LHCN-M2 (cell line): ENCODE measurements around the gene PTPRN2. TPM values are rescaled to one million over a fixed set of nuclear protein-coding genes. Genes with fewer than 3 reads are reported as not detected.

Experiments
- DNase-seq: peaks from one replicate; pipeline ENCODE4 v3.0.0-alpha.2; 2012; ENCODE audit warnings: low read depth
- total RNA-seq: library from RNA; depleted of rRNA; stranded (reverse); fragments of >200 nt; gene quantifications from 2 replicates; pipeline ENCODE4 v1.2.3, GENCODE V29; 2014

Gene PTPRN2
- total RNA-seq, 1 experiment from 2014 or later: 0.11 TPM

GRCh38 chr7:157964521-157964920 is 623.1 kb downstream of the PTPRN2 start:
- DNase-seq: no peak

GRCh38 chr7:157964016-157964415 is 623.6 kb downstream of the PTPRN2 start:
- DNase-seq: no peak

DNA sequence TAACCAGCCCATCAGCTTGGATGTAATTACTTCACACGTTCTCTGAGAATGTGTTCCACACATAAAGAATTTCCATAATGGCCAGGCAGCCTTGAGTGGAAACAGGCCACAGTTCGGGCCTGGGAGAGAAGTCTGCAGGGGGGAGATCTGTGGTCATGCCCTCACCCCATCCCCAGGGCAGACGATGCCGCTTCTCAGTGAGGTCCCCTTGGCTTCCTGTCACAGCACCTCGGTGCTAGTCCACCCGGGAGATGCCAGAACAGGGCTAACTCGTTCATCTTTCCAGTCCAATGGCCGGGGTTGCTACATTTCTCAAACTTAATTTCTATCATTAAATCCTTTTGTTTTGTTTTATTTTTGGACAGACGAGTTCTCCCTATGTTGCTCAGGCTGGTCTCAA is 624.1 kb downstream of the PTPRN2 start:
- no peak for DNase-seq

GRCh38 chr7:157962458-157963306 is 624.9 kb downstream of the PTPRN2 start:
- no peak for DNase-seq

DNA sequence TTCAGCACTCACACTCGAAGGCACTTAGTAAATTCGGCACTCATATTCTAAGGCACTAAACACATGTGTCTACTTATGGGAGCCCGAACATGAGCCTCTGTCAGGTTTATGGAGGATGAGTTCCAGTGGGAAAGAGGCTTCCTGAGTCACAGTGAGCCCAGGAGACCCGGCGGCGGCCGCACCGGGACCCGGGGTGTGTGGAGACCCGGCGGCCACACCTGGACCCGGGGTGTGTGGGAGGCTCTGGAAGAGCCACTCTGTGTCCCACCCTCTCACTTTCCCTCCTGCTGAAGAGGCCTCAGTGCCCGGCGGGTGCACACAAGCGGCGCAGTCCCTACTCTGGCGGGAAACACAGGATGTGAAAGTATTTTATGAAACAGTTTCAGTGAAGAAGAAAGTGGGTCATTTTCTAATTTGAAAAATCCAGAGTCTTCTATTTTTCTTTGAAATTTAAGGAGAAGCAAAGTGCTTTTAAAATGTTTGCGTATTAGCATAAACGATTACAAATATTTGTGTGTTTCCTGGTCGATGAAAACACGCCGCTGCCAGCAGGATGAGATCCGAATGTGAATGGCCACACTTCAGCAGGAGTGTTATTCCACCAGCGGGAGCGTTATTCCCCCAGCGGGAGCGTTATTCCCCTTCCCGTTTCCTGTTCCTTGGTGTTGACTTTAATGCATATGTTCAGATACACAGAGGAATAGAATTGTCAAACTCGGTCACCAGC is 625.7 kb downstream of the PTPRN2 start:
- DNase-seq: no peak

DNA sequence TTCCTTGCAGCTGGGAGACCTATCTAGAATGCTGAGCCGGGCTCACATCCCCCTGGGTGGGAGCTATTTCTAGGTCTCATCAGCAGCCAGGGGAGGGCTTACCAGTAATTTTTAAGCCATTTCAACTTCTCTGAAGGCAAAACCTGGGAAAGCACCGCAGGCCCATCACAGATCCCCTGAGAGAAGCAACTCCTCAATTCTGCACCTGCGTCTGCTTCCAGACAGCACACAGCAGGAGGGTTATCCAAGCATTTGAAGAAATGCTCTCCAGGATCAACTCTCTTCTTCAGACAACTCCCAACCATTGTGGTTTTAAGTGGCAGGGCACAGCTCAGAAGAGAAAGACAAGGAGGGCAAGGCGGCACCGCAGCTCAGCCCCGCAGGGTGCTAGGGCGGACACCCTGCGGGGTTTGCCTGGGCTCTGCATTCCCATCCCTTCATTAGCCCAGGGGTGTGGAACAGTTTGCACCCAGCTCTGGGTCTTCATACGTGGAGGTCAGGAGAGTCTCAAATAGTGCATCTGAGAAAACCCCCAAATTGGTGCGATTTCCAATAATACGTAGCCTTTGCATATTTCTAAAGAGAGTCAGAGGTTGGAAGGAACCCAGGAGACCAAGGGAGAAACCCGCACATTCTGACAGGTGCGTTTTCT is 632.1 kb downstream of the PTPRN2 start:
- DNase-seq: no peak

- DNase-seq: no peak
Measured at GRCh38 chr7:157954901-157955300, 632.7 kb downstream of the PTPRN2 start.

- DNase-seq: no peak
Measured at GRCh38 chr7:157952841-157953645, 634.6 kb downstream of the PTPRN2 start.

GRCh38 chr7:157952050-157952667 is 635.5 kb downstream of the PTPRN2 start:
- no peak for DNase-seq

GRCh38 chr7:157951300-157952049 is 636.1 kb downstream of the PTPRN2 start:
- DNase-seq: no peak

DNA sequence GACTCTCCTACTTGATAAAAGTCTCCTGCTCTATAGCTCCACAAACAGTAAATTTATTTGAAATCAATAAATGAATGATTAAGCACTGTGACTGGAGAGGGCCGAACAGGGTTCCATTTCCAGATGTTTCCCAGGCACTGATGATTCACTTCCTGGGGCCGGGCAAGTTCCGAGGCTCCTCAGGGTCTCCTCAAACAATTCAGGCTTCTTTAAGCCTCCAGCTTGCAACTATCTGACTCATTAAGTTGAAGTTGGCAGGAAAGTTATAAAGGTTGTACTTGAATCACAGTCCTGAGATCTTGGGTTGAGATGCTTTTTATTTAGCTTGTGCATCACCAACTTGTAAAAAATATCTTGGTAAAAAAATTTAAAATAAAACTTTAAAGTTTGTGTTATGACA is 637.9 kb downstream of the PTPRN2 start:
- DNase-seq: no peak

DNA sequence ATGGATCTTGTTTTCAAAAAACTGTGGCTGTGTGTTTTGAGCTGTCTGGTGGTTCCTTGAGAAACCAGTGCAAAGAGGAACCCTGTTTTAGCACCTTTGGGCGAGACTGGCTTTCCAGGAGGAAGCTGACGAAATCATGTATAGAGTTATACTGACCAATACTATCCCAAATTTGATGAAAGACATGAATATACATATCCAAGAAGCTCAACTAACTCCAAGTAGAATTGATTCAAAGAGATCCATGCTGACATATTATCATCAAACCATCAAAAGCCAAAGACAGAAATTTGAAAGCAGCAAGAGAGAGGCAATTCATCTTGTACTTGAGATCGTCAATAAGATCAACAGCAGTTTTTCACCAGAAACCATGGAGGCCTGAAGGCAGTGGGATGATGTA is 640.1 kb downstream of the PTPRN2 start:
- DNase-seq: no peak

DNA sequence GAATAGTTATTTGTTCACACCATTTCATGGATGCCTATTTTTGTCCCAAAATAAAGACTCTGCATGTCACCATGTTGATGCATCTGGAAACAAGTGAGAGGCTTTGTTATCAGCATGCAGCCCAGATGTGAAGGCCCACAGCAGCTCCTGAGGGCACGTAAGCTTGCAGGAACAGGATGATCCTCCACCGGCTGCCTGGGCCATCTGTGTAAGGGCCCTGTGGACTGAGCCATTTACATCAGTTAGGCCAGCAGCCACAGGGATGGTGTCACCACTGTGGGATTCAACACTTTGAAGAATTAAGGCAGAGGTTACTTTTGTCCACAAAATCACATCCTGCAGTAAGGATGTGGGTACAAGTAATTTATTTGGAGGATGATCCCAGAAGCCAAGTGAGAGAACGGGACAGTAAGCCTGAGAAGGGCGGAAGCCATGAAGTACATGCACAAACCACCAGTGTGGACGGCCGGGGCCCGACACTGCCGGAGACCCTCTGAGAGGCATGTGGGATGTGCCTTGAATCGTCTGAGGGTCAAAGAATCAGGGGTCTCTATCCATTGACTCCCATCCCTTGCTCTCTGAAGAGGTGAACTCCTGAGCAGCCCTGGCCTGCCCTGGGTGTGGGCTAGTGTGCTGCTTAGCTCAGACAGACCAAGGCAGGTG is 641.1 kb downstream of the PTPRN2 start:
- no peak for DNase-seq

- DNase-seq: no peak
Measured at GRCh38 chr7:157945401-157945800, 642.2 kb downstream of the PTPRN2 start.

- DNase-seq: no peak
Measured at GRCh38 chr7:157944734-157945291, 642.8 kb downstream of the PTPRN2 start.

- DNase-seq: no peak
Measured at GRCh38 chr7:157944051-157944450, 643.6 kb downstream of the PTPRN2 start.

DNA sequence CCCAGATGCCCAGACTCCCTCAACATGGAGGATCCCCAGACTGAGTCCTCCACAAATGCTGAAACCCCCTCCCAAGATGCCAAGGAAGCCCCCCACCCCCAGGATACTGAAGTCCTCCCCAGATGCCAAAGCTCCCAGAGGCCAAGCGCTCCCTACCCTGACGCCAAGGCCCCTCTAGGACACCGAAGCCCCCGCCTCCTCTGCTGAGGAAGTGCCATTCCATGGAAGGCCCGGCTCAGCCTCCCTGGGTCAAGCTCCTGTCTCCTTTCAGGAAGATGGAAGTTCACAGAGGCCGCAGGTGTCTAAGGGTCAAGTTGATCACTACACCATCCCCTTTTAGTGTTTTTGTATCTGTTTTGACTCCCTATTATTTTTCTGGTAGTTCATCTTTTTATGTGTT is 644.1 kb downstream of the PTPRN2 start:
- no peak for DNase-seq

DNA sequence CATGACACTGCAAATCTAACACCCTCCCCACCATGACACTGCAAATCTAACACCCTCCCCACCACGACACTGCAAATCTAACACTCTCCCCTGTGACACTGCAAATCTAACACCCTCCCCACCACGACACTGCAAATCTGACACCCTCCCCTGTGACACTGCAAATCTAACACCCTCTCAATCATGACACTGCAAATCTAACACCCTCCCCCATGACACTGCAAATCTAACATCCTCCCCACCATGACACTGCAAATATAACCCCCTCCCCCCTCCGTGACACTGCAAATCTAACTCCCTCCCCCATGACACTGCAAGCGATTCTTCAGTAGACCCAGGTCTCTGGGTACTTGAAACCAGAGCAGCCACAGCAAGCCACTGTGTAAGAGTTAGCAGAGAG is 646.4 kb downstream of the PTPRN2 start:
- no peak for DNase-seq

DNA sequence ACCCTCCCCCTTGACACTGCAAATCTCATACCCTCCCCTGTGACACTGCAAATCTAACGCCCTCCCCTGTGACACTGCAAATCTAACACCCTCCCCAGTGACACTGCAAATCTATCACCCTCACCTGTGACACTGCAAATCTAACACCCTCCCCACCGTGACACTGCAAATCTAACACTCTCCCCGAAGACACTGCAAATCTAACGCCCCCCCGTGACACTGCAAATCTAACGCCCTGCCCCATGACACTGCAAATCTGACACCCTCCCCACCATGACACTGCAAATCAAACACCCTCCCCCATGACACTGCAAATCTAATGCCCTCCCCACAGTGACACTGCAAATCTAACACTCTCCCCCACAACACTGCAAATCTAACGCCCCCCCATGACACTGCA is 647.1 kb downstream of the PTPRN2 start:
- DNase-seq: no peak

- no peak for DNase-seq
Measured at GRCh38 chr7:157938211-157938610, 649.4 kb downstream of the PTPRN2 start.
